Measurements from ENCODE around the gene KEAP1.

DNA sequence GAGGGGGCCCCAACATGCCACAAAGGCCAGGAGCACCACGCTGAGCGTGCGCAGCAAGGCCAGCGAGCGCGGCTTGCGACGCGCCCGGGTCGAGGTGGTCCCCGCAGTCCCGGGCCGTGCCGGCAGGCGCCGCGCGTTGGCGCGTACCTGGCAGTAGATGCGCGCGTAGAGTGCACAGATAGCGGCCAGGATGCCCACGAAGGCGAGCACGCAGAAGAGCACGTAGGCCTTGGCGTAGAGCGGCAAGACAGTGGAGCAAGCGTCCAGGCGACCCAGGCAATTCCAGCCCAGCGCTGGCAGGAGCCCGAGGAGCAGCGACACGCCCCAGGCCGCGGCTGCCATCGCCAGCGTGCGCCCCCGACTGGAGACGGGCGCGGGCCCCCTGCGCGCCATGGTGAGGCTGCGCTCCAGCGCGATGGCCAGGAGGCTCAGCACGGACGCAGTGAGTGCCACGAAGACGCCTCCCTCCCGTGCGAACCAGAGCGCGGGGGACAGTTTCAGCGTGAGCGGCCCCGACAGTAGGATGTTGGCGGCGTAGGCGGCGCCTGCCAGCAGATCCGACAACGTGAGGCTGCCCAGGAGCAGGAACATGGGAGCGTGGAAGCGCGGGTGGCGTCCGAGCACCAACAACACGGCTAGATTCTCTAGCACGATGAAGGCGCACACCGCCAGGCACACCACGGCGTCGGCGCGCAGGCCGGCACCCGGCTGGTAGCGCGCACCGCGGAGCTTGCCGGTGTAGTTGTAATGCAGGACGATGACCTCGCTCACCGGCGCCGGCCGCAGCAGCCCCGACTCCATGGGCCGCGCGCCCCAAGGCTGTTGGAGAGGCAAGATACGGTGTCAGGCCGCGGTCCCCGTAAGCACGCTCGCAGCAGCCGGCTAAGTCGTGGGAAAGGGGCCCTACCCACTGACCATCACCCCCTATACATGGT lies 11.3 kb upstream of the KEAP1 start:
- TF ChIP-seq POLR2A (IDR thresholded peaks at IDR 0.05; ENCODE audit: low read length) (no peak), GATA1 (IDR thresholded peaks at IDR 0.05; ENCODE audit: low read depth, low read length) (no peak)
